Renal cortex interstitium (tissue), 11 donors: ENCODE data around the gene FAM83B. TPM values are rescaled to one million over a fixed set of nuclear protein-coding genes. Genes with fewer than 3 reads are reported as not detected.
A peak's percentile ranks its signal among the peaks of the same experiment; 100 is the strongest.
"Not testable (repeated sequence)": the region's sequence is repeated elsewhere in the genome, so short reads cannot be mapped to it uniquely, and the experiment has no call there.

Source experiments
- DNase-seq, 11 donors: peaks; one replicate each; pipeline ENCODE4 v3.0.0-alpha.2; 2013; ENCODE audit warnings: low read depth in 9 of 11, low spot score in 4 of 11; ENCODE audit errors: extremely low read depth in 1 of 11
- polyA plus RNA-seq, 3 donors: library from polyadenylated mRNA; unstranded; fragments of 120-200 nt; gene quantifications; one replicate each; pipeline ENCODE4 v1.2.1, GENCODE V29; 2013; ENCODE audit not compliant: insufficient read length in 3 of 3

Gene FAM83B
- polyA plus RNA-seq, 3 donors, result 7.5 to 12.7 (median 7.8) TPM

DNA sequence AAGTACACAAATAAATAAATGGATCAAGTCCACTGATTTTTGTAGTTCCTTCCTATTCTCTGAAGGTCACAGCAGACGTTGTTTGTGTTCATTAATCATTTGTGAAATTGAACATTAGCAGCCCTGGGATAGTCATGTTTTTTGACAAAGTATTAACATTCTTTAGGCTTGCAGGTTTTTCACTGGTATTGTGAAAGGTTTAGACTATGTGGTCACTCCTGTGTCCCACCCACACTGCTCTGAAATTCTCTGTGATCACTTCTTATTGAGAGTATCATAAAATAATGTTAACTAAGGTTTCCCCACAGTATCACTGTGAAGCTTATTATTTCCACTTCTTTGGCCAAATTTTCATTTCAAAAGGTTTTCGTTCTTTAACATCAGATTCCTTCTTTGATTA is 3.5 kb downstream of the FAM83B start:
- DNase-seq, result no peak

DNA sequence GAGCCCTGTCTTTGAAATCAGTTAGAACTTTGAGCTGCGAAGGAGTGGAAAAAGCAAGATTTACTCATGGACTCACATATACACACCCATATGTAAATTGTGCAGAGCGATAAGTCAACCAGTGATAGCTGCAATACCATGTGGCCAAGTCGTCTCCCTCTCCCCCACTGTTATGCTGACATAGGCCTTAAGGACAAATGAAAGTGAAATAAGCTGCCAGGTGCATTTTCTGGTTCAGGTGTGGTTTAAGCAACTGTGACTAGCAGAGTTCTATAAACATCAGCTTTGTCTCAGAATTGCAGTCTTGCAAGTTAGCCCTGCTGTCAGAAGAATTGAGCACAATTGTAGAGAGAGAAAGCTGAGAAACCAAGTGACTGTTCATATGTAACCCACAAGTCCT is 9.6 kb downstream of the FAM83B start:
- DNase-seq, result peak in 2 of 11 donors; percentile 22 to 24

DNA sequence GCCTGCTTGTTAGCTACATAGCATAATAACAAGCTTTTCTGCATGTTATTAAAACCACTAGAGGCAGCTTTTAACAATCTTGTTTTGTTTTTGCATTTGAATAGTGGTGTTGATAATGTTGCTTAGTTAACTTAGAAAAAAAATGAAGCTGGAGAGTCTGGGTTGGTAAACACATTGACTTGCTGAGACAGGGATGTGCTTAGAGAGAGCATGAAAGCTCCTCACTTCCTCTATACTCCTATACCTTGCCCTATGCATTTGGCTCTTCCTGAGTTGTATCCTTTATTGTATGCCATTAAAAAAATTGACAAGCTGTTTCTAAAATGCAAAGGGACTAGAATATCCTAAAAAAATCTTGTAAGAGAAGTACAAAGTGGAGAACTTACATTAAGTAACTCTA is 13.6 kb downstream of the FAM83B start:
- no peak for DNase-seq

DNA sequence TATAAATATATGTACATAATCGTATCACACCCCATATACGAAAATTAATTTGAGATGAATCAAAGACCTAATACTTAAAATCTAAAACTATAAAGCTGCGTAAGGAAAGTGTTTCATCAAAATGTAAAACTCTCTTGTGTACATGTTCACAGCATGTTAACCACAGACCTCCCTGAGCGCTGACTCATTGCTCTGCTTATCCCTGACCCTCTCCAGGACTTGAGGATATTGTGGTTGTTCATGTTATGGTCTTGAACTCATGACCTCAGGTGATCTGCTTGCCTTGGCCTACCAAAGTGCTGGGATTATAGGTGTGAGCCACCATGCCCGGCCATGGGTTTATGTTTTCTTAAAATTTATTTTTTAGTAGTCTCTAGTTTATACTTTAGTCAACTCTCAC is 14.2 kb downstream of the FAM83B start:
- no peak for DNase-seq

DNA sequence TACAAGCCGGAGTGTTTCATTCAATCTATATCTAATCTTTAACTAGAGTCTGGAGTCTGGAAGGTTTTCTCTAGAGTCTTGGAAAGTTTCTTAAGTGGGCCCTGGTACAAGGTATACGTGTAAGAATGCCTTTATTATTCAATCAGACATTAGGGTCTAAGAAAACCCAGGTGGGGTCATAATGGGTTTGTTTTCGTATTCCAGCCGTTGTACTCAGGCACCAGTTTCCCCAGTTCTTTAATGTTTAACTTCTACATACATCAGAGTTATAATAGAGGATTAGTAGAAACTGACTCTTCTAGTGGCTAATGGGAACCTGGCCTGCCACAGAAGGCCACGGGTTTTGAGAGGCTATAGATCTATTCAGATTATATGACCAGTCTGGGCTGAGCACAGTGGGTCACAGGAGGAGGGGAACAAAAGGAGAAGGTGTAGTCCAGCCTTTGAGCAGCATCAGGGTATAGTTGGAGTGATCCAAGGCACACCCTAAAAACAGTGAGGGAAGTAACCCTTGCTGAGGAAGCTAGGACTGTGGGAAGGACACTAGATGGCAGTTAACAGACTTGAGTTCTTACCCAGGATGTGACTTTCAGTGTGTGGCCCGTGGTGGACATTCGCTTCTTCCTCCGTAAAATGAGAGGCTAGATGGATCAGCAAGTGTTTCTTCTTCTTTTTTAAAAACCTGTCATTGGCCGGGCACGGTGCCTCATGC is 15.5 kb downstream of the FAM83B start:
- DNase-seq, result peak in 1 of 11 donors; percentile 29

DNA sequence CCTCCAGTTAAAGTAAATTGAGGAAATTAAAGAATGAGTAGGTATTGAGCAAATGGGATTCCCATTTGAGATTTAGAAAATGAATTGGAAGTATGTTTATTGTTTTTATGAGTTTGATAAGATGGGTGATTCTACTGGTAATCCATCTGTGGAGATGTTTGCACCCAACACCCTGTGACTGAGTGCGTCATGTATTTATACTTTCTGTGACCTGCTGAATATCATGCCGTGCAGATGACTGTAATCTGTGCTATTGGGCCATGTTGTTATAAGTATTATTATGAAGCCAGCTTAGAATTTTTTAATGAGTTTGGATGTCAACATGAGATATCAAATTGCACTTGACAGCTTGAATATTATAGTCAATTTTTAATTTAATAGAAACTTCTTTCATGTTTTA is 17.7 kb downstream of the FAM83B start:
- DNase-seq, result no peak

DNA sequence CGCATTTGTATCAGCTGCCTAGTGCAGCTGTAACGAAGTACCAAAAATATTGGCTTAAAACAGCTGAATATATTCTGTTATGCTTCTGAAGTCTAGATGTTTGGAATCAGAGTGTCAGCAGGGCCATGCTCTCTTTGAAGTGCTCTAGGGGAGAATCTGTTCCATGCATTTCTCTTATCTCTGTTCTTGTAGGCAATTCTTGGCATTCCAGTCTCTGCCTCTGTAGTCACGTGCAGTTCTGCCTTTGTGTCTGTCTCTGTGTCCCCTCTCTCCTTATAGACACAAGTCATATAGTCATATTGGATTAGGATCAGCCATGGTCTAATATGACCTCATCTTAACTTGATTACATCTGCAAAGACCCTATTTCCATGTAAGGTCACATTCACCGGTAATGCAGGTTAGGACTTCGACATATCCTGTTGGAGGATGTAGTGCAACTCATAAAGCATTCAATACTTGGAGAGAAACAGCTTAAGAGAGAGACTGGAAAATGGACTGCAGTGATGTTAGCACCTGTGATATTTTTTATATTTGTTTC is 18.6 kb downstream of the FAM83B start:
- DNase-seq, result no peak

DNA sequence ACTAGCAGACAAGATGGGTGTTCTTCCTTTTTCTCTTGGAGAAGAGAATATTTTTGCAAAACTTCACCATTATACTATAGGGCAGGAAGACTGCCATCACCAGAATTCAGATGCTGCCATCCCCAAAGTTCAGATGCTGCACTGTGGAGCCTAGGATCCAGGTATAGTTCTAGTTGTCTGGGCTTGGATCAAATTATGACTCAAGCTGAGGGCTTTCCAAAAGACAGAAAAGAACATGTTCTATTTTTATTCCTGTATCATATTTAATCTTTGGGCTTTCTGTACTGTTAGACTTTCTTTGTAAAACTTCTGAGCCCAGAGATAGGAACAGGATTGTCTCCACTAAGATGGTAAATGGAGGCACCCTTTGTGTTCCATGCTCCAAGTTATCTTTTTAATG is 22.0 kb downstream of the FAM83B start:
- DNase-seq, result no peak

DNA sequence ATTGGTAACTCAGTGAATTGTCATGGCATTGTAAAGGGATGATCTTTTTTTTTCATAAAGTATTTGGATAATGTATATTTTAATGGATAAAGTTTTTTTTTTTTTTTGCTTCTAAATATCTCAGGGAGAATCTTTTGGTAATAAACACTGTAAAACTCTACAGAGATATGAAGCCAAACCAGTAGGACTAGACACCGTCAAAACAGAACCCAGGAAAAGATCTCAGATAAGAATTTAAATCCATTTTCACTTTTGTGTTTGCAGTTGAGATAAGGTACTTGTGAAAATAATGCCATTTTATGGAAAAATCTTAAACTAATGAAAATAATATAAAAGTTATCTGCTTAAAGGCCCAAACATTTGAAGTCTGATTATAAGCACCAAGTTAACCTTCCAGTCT is 27.0 kb downstream of the FAM83B start:
- DNase-seq, result no peak

DNA sequence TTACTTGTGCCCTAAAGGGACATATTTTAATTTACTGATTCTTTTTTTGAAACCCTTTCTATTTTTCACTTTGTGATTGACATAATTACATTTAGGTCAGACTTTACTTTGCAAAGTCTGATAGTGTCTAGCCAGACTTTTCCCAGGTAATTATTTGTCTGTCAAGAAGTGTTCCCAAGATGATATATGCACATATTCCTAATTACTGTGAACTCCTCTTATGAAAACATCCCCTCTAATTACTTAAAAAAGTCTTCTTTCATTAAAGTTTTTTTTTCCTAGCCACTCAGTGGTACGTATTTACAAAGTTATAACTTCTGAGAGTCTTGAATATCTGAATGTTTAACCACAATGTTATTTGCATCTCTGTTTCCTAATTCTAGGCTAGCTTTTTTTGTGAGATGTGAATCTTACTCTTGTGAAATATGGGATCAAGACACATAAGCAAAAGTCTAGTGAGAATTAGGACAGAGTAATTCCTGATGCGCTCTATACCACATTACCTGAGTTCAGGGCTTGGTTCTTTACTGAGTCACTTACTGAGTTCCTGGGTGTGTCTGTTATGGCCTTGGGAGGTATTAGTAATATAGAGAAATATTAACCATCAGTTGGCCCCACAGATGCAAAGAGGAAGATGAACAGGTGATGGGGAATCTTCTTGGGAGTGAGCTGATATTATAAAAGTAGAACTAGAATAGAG is 27.9 kb downstream of the FAM83B start:
- DNase-seq, result no peak

DNA sequence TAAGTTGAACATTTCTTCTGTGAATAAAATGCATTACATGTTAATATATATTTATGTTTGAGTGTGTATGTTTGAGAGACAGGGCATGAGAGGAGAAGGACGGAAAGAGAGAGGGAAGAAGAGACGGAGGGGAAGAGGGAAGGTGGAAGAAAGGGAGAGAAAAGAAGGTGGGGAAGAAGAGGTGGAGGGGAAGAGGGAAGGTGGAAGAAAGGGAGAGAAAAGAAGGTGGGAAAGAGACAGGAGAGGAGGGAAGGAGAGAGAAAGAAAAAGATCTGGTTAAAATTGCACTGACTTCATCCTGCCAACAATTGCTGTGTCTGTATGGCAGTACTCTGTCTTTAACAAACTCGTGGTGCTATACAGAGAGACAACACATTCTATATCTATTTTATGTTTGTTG is 29.0 kb downstream of the FAM83B start:
- no peak for DNase-seq

DNA sequence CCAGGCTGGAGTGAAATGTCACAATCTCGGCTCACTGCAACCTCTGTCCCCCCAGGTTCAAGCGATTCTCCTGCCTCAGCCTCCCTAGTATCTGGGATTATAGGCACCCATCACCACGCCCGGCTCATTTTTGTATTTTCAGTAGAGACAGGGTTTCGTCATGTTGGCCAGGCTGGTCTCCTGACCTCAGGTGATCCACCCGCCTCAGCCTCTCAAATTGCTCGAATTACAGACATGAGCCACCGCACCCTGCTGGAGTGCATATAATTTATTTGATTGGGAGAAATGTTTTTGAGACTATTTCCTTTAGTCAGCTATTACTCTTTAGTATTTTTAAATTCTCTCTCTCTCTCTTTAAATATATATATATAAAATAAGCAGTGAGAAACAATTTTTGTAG is 29.8 kb downstream of the FAM83B start:
- no peak for DNase-seq

DNA sequence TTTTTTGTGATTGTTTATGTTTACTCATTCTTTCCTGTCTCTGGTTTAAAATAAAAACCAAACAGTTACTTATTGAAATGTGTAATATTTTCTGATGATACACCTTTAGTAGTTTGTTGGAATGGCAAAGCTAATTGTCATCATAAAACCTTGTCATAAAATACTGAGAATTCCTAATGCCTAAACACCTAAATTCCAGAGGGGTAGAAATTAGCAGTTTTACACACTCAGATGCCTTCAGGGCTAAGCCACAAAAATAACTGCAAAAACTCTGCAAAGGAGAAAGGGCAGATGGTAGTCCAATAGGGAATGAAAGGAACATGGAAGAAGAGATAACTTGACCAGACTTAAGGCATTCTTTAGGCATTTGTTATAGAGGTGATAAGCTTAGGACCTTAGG is 30.3 kb downstream of the FAM83B start:
- no peak for DNase-seq

DNA sequence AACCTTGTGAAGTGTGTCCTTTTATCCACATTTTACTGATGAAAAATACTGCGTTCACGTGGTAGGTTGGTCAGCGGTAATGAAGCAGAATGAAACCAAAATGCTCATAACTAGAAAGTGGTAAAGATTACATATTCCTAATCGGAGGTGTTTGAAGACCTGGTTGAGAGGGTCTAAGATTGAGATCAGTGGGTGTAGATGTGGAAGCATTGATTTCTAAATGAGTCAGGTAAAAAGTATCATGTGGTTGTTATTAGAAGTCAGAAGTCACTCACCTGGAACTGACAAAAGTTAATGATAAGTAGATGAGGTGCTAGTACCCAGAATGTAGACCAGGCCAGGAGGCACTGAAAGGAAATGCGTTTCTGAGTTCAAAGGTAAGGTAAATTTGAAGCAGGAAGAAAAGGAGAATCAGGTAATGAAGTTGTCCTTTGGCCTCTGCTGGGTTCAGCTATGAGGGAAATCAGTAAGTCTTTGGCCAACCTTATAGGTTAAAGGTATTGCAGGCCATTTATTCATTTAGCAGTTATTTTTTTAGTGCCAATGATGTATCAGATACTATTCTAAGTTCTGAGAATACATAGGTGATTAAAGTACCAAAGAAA is 31.2 kb downstream of the FAM83B start:
- no peak for DNase-seq

DNA sequence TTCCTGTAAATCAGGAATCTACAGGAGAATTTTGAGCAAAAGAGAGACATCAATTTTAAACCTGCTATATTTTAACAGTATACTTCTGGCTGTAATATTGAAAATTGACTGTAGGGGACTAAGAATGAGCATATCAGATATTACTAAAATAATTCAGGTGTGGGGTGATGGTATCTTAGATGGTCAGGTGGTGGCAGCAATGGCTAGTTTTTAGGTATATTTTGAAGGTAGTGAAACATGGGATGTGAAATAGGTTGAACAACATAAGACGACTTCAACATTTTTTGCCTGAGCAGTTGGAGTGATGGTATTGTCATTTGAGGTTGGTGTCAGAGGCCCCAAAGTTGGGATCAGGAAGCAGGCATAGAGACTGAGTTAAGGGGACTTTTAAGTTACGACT is 32.1 kb downstream of the FAM83B start:
- no peak for DNase-seq

DNA sequence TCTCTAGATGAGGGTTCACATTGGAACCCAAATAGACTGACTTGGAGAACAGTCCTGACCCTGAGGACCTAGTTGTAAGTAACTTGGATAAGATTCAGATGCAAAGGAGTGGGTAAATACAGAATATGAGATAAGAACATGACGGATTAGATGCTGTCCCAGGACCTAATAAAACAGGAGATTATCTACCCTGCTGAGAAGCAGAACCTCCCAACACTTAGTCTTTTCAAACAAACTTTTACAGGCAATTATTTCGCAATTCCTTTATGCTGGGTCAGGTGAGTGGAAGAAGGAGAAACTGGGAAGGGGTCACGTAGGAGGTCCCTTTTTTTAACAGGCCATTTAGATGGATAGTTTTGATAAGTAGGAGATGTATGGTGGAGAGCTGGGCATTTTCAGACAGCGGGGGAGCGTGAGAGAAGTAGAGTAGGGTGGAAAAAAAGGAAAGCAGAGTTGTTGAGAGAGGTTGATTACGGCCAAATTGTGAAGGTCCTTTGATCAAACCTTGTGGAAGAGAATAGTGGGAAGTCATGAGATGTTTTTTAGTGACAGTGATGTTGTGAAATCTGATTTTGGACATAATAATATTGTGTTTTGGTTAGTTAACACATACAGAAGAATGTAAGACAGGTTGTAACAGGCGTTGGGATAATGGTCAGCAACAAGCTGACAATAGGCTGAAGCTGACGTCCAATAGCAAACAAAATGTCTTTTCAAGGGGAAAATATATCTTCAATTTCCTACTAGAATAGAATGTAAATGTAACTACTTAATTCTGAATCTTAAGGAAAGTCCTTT is 32.8 kb downstream of the FAM83B start:
- DNase-seq, result no peak

DNA sequence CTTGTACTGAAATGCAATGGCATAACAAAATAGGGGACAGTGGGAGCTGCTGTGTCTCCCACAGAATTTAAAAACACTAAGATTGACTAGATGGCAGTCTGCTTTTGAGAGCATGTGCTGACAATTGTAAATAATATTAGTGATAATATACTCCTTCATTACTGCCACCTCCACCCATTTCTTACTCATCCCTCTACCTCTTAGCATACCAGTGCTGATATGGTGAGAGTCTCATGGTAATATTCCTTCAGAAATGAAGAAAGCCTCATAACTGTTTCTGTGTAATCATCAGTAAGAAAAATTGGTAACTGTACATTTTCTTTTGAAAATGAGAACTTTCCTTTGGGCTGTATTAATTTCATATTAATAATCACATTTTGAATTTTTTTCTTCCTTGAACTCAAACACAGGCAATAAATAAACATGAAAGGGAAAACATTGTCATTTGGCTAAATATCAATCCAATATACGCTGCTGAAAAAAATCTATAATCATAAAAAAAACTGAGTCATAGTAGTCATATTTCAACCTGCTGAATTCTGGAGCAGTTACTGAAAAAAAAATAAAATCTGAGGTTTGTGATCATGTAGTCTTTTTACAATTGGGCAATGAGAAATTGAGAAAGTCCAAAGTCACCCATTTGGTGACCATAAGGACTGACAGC is 34.6 kb downstream of the FAM83B start:
- no peak for DNase-seq

DNA sequence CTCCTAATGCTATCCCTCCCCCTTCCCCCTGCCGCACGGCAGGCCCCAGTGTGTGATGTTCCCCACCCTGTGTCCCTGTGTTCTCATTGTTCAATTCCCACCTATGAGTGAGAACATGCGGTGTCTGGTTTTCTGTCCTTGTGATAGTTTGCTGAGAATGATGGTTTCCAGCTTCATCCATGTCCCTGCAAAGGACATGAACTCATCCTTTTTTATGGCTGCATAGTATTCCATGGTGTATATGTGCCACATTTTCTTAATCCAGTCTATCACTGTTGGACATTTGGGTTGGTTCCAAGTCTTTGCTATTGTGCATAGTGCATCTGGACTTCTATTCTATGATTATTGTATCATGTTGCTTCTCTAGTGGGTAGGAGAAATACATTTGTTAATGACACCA is 35.3 kb downstream of the FAM83B start:
- DNase-seq, result not testable (repeated sequence)
